ENCODE data around the gene EYS.

EYS gene

DNA sequence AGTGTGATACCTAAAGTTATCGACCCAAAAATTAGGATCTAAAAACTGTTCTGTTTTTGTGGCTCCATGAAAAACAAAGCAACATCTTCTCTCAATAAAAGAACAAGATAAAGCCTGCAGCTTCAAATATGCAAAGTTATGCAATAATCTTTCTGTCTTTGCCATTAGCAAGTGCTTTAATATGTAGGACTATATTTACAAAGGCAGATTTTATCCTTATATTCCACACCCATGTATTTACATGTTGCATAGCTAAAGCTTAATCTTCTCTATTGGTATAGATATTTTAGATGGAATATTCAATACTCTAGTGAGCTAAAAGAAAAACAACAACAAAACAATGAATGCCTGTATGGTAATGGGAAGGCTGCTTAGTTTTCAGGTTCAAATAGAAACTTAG is 1443.2 kb downstream of the EYS start:
- H3K4ac ChIP-seq (ENCODE audit: low read depth in 1 of 2, low read length in 2 of 2), result no peak overlapping the region
- H3K23ac ChIP-seq (ENCODE audit: low read length in 2 of 2), result no peak overlapping the region
- H2BK120ac ChIP-seq (ENCODE audit: low read depth, low read length), result no peak overlapping the region
- no peak overlapping the region for H3K9ac ChIP-seq (ENCODE audit: low read length)
- no peak overlapping the region for H2BK5ac ChIP-seq (ENCODE audit: low read depth, low read length, poor library complexity, severe bottlenecking)
- no peak overlapping the region for H2AFZ ChIP-seq (ENCODE audit: low read depth, low read length)
- H3K36me3 ChIP-seq (ENCODE audit: control insufficient read depth in 1 of 2, insufficient read depth in 2 of 2, low read depth in 1 of 2, low read length in 2 of 2), result no peaks in the 10 kb centered on the region
- H3K4me1 ChIP-seq (ENCODE audit: control insufficient read depth, insufficient read depth, low read depth, low read length), result no peaks in the 10 kb centered on the region
- no peaks in the 10 kb centered on the region for H3K79me1 ChIP-seq (replicated peaks; ENCODE audit: low read length, poor library complexity, severe bottlenecking)
- no peak overlapping the region for H4K91ac ChIP-seq (ENCODE audit: low read length)
- no peak overlapping the region for H3K14ac ChIP-seq (ENCODE audit: low read length in 2 of 2)
- H3K27me3 ChIP-seq (ENCODE audit: control insufficient read depth in 1 of 2, insufficient read depth in 1 of 2, low read length in 2 of 2), result no peaks in the 10 kb centered on the region
- H3K4me3 ChIP-seq (ENCODE audit: insufficient read depth in 1 of 2, low read depth in 1 of 2, low read length in 2 of 2), result no peak overlapping the region
- H3K4me2 ChIP-seq (ENCODE audit: low read length, poor library complexity, severe bottlenecking), result no peak overlapping the region
- H2BK12ac ChIP-seq (ENCODE audit: low read length in 2 of 2), result no peak overlapping the region
- H2BK15ac ChIP-seq (ENCODE audit: low read depth, poor library complexity, severe bottlenecking), result no peak overlapping the region
- no peak overlapping the region for H4K8ac ChIP-seq (ENCODE audit: low read length)
- WGBS, result 100% methylated on average over 1 of the region's 1 CpG
- H2AK5ac ChIP-seq (ENCODE audit: low read length, severe bottlenecking), result no peak overlapping the region
- DNase-seq, result no peak
- H3K9me3 ChIP-seq (ENCODE audit: control insufficient read depth, low read length), result no peaks in the 10 kb centered on the region
- H3K18ac ChIP-seq (ENCODE audit: low read depth in 1 of 2, low read length in 2 of 2), result no peak overlapping the region
- H3K27ac ChIP-seq (ENCODE audit: low read length, poor library complexity, severe bottlenecking), result no peak overlapping the region

DNA sequence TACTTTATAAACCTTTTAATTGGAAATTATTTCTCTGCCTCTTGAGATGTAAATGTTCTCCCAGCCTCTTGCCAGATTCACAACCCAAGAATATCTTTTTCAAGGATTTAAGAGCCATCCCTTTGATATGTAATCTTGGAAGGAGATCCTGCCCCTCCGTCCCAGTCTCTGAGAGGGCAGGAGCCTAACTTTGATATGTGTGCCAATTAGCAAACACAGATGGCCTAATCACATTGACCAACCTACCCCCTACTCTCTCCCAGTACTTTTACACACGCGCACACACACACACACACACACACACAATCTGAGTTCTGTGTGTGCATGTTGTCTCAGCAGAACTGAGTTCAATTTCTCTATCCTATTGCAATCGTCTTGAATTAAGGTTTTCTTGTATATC is 1447.7 kb downstream of the EYS start:
- Histone ChIP-seq H3K36me3 (ENCODE audit: control insufficient read depth in 1 of 2, insufficient read depth in 2 of 2, low read depth in 1 of 2, low read length in 2 of 2) (no peaks in the 10 kb centered on the region), H3K9me3 (ENCODE audit: control insufficient read depth, low read length) (no peaks in the 10 kb centered on the region), H3K4me3 (ENCODE audit: insufficient read depth in 1 of 2, low read depth in 1 of 2, low read length in 2 of 2) (no peak overlapping the region), H3K18ac (ENCODE audit: low read depth in 1 of 2, low read length in 2 of 2) (no peak overlapping the region), H2AK5ac (ENCODE audit: low read length, severe bottlenecking) (no peak overlapping the region), H2AFZ (ENCODE audit: low read depth, low read length) (no peak overlapping the region), H3K79me1 (replicated peaks; ENCODE audit: low read length, poor library complexity, severe bottlenecking) (no peaks in the 10 kb centered on the region), H3K4ac (ENCODE audit: low read depth in 1 of 2, low read length in 2 of 2) (no peak overlapping the region), H2BK12ac (ENCODE audit: low read length in 2 of 2) (no peak overlapping the region), H3K9ac (ENCODE audit: low read length) (no peak overlapping the region), H3K4me2 (ENCODE audit: low read length, poor library complexity, severe bottlenecking) (no peak overlapping the region), H3K14ac (ENCODE audit: low read length in 2 of 2) (no peak overlapping the region), H4K91ac (ENCODE audit: low read length) (no peak overlapping the region), H3K4me1 (ENCODE audit: control insufficient read depth, insufficient read depth, low read depth, low read length) (no peaks in the 10 kb centered on the region), H2BK5ac (ENCODE audit: low read depth, low read length, poor library complexity, severe bottlenecking) (no peak overlapping the region), H3K27ac (ENCODE audit: low read length, poor library complexity, severe bottlenecking) (no peak overlapping the region), H2BK15ac (ENCODE audit: low read depth, poor library complexity, severe bottlenecking) (no peak overlapping the region), H3K27me3 (ENCODE audit: control insufficient read depth in 1 of 2, insufficient read depth in 1 of 2, low read length in 2 of 2) (no peaks in the 10 kb centered on the region), H3K23ac (ENCODE audit: low read length in 2 of 2) (no peak overlapping the region), H4K8ac (ENCODE audit: low read length) (no peak overlapping the region), H2BK120ac (ENCODE audit: low read depth, low read length) (no peak overlapping the region)
- no peak for DNase-seq
- WGBS, result 71% methylated on average over 3 of the region's 4 CpGs

DNA sequence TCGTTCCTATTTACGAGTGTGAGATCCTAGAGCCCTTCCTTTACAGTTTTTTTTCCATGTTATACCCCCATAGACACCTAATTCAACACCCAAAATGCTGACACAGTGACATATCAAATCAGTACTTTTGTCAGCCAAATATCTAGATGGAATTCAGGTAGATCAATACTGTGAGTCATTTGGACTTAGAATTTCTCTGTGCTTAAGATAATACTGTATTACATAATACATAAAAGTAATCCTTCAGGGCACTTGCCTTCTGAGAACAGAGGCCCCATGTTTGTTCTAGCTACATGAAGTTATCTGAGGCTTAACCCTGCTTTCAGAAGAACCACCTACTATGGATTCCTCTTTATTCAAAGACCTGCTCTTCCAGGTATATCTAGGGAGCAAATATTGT is 1448.3 kb downstream of the EYS start:
- no peak overlapping the region for H4K91ac ChIP-seq (ENCODE audit: low read length)
- no peak overlapping the region for H4K8ac ChIP-seq (ENCODE audit: low read length)
- no peak overlapping the region for H2BK5ac ChIP-seq (ENCODE audit: low read depth, low read length, poor library complexity, severe bottlenecking)
- H3K36me3 ChIP-seq (ENCODE audit: control insufficient read depth in 1 of 2, insufficient read depth in 2 of 2, low read depth in 1 of 2, low read length in 2 of 2), result no peaks in the 10 kb centered on the region
- H3K4ac ChIP-seq (ENCODE audit: low read depth in 1 of 2, low read length in 2 of 2), result no peak overlapping the region
- no peak overlapping the region for H2BK15ac ChIP-seq (ENCODE audit: low read depth, poor library complexity, severe bottlenecking)
- no peak overlapping the region for H3K18ac ChIP-seq (ENCODE audit: low read depth in 1 of 2, low read length in 2 of 2)
- H3K14ac ChIP-seq (ENCODE audit: low read length in 2 of 2), result no peak overlapping the region
- H3K23ac ChIP-seq (ENCODE audit: low read length in 2 of 2), result no peak overlapping the region
- no peak overlapping the region for H3K4me3 ChIP-seq (ENCODE audit: insufficient read depth in 1 of 2, low read depth in 1 of 2, low read length in 2 of 2)
- H3K9ac ChIP-seq (ENCODE audit: low read length), result no peak overlapping the region
- no peak for DNase-seq
- no peak overlapping the region for H2BK120ac ChIP-seq (ENCODE audit: low read depth, low read length)
- no peaks in the 10 kb centered on the region for H3K27me3 ChIP-seq (ENCODE audit: control insufficient read depth in 1 of 2, insufficient read depth in 1 of 2, low read length in 2 of 2)
- H2AK5ac ChIP-seq (ENCODE audit: low read length, severe bottlenecking), result no peak overlapping the region
- H3K4me1 ChIP-seq (ENCODE audit: control insufficient read depth, insufficient read depth, low read depth, low read length), result no peaks in the 10 kb centered on the region
- H2BK12ac ChIP-seq (ENCODE audit: low read length in 2 of 2), result no peak overlapping the region
- H3K9me3 ChIP-seq (ENCODE audit: control insufficient read depth, low read length), result no peaks in the 10 kb centered on the region
- no peaks in the 10 kb centered on the region for H3K79me1 ChIP-seq (replicated peaks; ENCODE audit: low read length, poor library complexity, severe bottlenecking)
- H3K4me2 ChIP-seq (ENCODE audit: low read length, poor library complexity, severe bottlenecking), result no peak overlapping the region
- no peak overlapping the region for H3K27ac ChIP-seq (ENCODE audit: low read length, poor library complexity, severe bottlenecking)
- WGBS, result 76% methylated on average over 2 of the region's 2 CpGs
- H2AFZ ChIP-seq (ENCODE audit: low read depth, low read length), result no peak overlapping the region

DNA sequence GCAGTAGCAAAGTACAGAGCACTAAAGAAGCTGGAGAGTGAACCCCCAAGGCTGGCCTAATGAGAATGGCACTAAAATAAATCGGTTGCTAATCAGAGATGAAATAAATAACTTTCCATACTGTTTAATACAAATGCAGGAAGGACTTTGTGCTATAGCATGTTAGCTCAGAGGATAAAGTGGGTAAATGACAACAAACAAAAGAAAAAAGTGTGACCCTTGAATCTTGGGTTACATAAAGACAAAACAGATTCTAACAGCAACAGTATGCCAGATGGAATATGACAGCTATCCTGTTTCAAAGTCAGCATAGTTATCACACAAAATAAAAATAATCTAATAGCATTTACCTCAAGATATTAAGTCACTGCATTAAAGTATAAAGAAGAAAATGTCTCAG is 1448.7 kb downstream of the EYS start:
- H3K4me2 ChIP-seq (ENCODE audit: low read length, poor library complexity, severe bottlenecking), result no peak overlapping the region
- H2BK120ac ChIP-seq (ENCODE audit: low read depth, low read length), result no peak overlapping the region
- no peak overlapping the region for H2BK12ac ChIP-seq (ENCODE audit: low read length in 2 of 2)
- H3K18ac ChIP-seq (ENCODE audit: low read depth in 1 of 2, low read length in 2 of 2), result no peak overlapping the region
- no CpG with 5 or more reads among the region's 1 CpG for WGBS
- no peak overlapping the region for H4K8ac ChIP-seq (ENCODE audit: low read length)
- H3K4me3 ChIP-seq (ENCODE audit: insufficient read depth in 1 of 2, low read depth in 1 of 2, low read length in 2 of 2), result no peak overlapping the region
- H2BK5ac ChIP-seq (ENCODE audit: low read depth, low read length, poor library complexity, severe bottlenecking), result no peak overlapping the region
- no peak for DNase-seq
- H3K36me3 ChIP-seq (ENCODE audit: control insufficient read depth in 1 of 2, insufficient read depth in 2 of 2, low read depth in 1 of 2, low read length in 2 of 2), result no peaks in the 10 kb centered on the region
- H3K4me1 ChIP-seq (ENCODE audit: control insufficient read depth, insufficient read depth, low read depth, low read length), result no peaks in the 10 kb centered on the region
- H2AFZ ChIP-seq (ENCODE audit: low read depth, low read length), result no peak overlapping the region
- no peaks in the 10 kb centered on the region for H3K9me3 ChIP-seq (ENCODE audit: control insufficient read depth, low read length)
- H3K23ac ChIP-seq (ENCODE audit: low read length in 2 of 2), result no peak overlapping the region
- H3K27ac ChIP-seq (ENCODE audit: low read length, poor library complexity, severe bottlenecking), result no peak overlapping the region
- H3K27me3 ChIP-seq (ENCODE audit: control insufficient read depth in 1 of 2, insufficient read depth in 1 of 2, low read length in 2 of 2), result no peaks in the 10 kb centered on the region
- no peak overlapping the region for H3K9ac ChIP-seq (ENCODE audit: low read length)
- H2AK5ac ChIP-seq (ENCODE audit: low read length, severe bottlenecking), result no peak overlapping the region
- H3K79me1 ChIP-seq (replicated peaks; ENCODE audit: low read length, poor library complexity, severe bottlenecking), result no peaks in the 10 kb centered on the region
- no peak overlapping the region for H4K91ac ChIP-seq (ENCODE audit: low read length)
- H2BK15ac ChIP-seq (ENCODE audit: low read depth, poor library complexity, severe bottlenecking), result no peak overlapping the region
- no peak overlapping the region for H3K14ac ChIP-seq (ENCODE audit: low read length in 2 of 2)
- H3K4ac ChIP-seq (ENCODE audit: low read depth in 1 of 2, low read length in 2 of 2), result no peak overlapping the region

Data from mesenchymal stem cell (in vitro differentiated cells and primary cell).